ENCODE data around the gene PBX3. TPM values are rescaled to one million over a fixed set of nuclear protein-coding genes. Genes with fewer than 3 reads are reported as not detected.

PBX3 gene
- total RNA-seq, 2 donors from 2014 or later, result 15.1 to 21.1 TPM

- no peak overlapping the region for H3K27ac ChIP-seq
- intact Hi-C loops (cut with DNase I), result no loop called here
- DNase-seq, result no peak
- H3K36me3 ChIP-seq, result no peaks in the 10 kb centered on the region
- no peak overlapping the region for H3K4me3 ChIP-seq
- H3K9me3 ChIP-seq, result no peaks in the 10 kb centered on the region
- H3K4me1 ChIP-seq, result no peaks in the 10 kb centered on the region
- no peaks in the 10 kb centered on the region for H3K27me3 ChIP-seq
- no peak for TF ChIP-seq CTCF (IDR thresholded peaks at IDR 0.05)
- H3K9ac ChIP-seq (ENCODE audit: low read depth in 2 of 2, low read length in 2 of 2), result no peak overlapping the region
Observed at GRCh38 chr9:125924351-125924750, 177.2 kb downstream of the PBX3 start.

- Histone ChIP-seq H3K4me1 (no peaks in the 10 kb centered on the region), H3K9me3 (no peaks in the 10 kb centered on the region), H3K9ac (ENCODE audit: low read depth in 2 of 2, low read length in 2 of 2) (no peak overlapping the region), H3K4me3 (no peak overlapping the region), H3K27me3 (no peaks in the 10 kb centered on the region), H3K27ac (no peak overlapping the region), H3K36me3 (no peaks in the 10 kb centered on the region)
- no peak for TF ChIP-seq CTCF (IDR thresholded peaks at IDR 0.05)
- intact Hi-C loops (cut with DNase I), result no loop called here
- no peak for DNase-seq
Observed at GRCh38 chr9:125926936-125927335, 179.8 kb downstream of the PBX3 start.

- Histone ChIP-seq H3K27me3 (no peaks in the 10 kb centered on the region), H3K36me3 (no peaks in the 10 kb centered on the region), H3K9me3 (no peaks in the 10 kb centered on the region), H3K4me3 (no peak overlapping the region), H3K9ac (ENCODE audit: low read depth in 2 of 2, low read length in 2 of 2) (no peak overlapping the region), H3K27ac (no peak overlapping the region), H3K4me1 (no peaks in the 10 kb centered on the region)
- intact Hi-C loops (cut with DNase I), result no loop called here
- no peak for DNase-seq
- no peak for TF ChIP-seq CTCF (IDR thresholded peaks at IDR 0.05)
Observed at GRCh38 chr9:125929846-125930245, 182.7 kb downstream of the PBX3 start.

- no peaks in the 10 kb centered on the region for H3K4me1 ChIP-seq
- TF ChIP-seq CTCF (IDR thresholded peaks at IDR 0.05), result no peak
- no peak for DNase-seq
- no peak overlapping the region for H3K9ac ChIP-seq (ENCODE audit: low read depth in 2 of 2, low read length in 2 of 2)
- no peaks in the 10 kb centered on the region for H3K27me3 ChIP-seq
- H3K27ac ChIP-seq, result no peak overlapping the region
- intact Hi-C loops (cut with DNase I), result no loop called here
- H3K4me3 ChIP-seq, result no peak overlapping the region
- no peaks in the 10 kb centered on the region for H3K9me3 ChIP-seq
- H3K36me3 ChIP-seq, result no peaks in the 10 kb centered on the region
Observed at GRCh38 chr9:125931211-125931610, 184.0 kb downstream of the PBX3 start.

- no peaks in the 10 kb centered on the region for H3K27me3 ChIP-seq
- peak; percentile 37 for DNase-seq
- no peak overlapping the region for H3K4me3 ChIP-seq
- H3K9me3 ChIP-seq, result no peaks in the 10 kb centered on the region
- H3K9ac ChIP-seq (ENCODE audit: low read depth in 2 of 2, low read length in 2 of 2), result no peak overlapping the region
- no peak overlapping the region for H3K27ac ChIP-seq
- no peak for TF ChIP-seq CTCF (IDR thresholded peaks at IDR 0.05)
- H3K4me1 ChIP-seq, result no peaks in the 10 kb centered on the region
- H3K36me3 ChIP-seq, result no peaks in the 10 kb centered on the region
- intact Hi-C loops (cut with DNase I), result no loop called here
Observed at GRCh38 chr9:125932012-125932411, 184.8 kb downstream of the PBX3 start.
